Measurements from ENCODE around the gene MYO3B. TPM values are rescaled to one million over a fixed set of nuclear protein-coding genes. Genes with fewer than 3 reads are reported as not detected.

The MYO3B gene
- total and polyA plus RNA-seq, 12 donors = 0.04 to 0.11 (median 0.06) TPM; not detected in 8

GRCh38 chr2:170498619-170499018 is 320.7 kb downstream of the MYO3B start:
- no peaks in the 10 kb centered on the region for H3K36me3 ChIP-seq (replicated peaks in 1 of 2)
- H3K4me1 ChIP-seq (replicated peaks in 1 of 2) = no peaks in the 10 kb centered on the region
- 34 to 41% (median 39%) methylated on average over 5 of the region's 5 CpGs for WGBS, 4 donors
- no peak overlapping the region for H3K27ac ChIP-seq
- no peaks in the 10 kb centered on the region for H3K9me3 ChIP-seq (replicated peaks in 1 of 3)
- TF ChIP-seq POLR2A (IDR thresholded peaks at IDR 0.05) (no peak), CTCF (IDR thresholded peaks at IDR 0.05) (no peak)
- H3K4me3 ChIP-seq = no peak overlapping the region
- intact Hi-C loops (cut with DNase I) = no loop called here
- peaks cover 5% of the 10 kb centered on the region for H3K27me3 ChIP-seq
- DNase-seq = no peak

DNA sequence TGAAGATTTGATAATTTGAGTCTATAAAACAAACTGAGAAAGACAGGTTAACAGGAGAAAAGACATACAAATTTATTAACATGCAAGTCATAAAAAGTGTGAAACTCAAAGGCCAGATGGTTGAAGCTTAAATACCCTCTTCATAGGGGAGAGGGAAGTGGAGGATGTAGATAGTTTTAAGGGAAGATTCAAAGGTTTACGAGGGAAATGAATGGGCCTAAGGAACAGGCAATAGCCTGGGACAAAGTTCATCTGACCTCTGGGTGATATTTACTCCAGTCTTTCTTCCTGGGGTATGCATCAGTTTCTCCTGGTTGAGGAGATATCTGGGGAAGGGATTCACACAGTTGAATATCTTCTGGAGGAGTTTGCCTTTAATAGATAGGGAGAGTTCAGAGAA is 322.2 kb downstream of the MYO3B start:
- no peaks in the 10 kb centered on the region for H3K36me3 ChIP-seq (replicated peaks in 1 of 2)
- no peak overlapping the region for H3K4me3 ChIP-seq
- 83 to 89% (median 87%) methylated on average over 1 of the region's 1 CpG for WGBS, 4 donors
- intact Hi-C loops (cut with DNase I) = no loop called here
- peaks cover 4% of the 10 kb centered on the region for H3K27me3 ChIP-seq
- TF ChIP-seq POLR2A (IDR thresholded peaks at IDR 0.05) (no peak), CTCF (IDR thresholded peaks at IDR 0.05) (no peak)
- no peak for DNase-seq
- no peaks in the 10 kb centered on the region for H3K4me1 ChIP-seq (replicated peaks in 1 of 2)
- H3K9me3 ChIP-seq (replicated peaks in 1 of 3) = no peaks in the 10 kb centered on the region
- no peak overlapping the region for H3K27ac ChIP-seq

- H3K27ac ChIP-seq = no peak overlapping the region
- H3K9me3 ChIP-seq (replicated peaks in 1 of 3) = no peaks in the 10 kb centered on the region
- 63 to 77% (median 71%) methylated on average over 5 of the region's 5 CpGs for WGBS, 4 donors
- no peak for DNase-seq
- intact Hi-C loops (cut with DNase I) = no loop called here
- peaks cover 3% of the 10 kb centered on the region for H3K27me3 ChIP-seq
- TF ChIP-seq POLR2A (IDR thresholded peaks at IDR 0.05) = no peak
- TF ChIP-seq CTCF (IDR thresholded peaks at IDR 0.05) = no peak
- H3K36me3 ChIP-seq (replicated peaks in 1 of 2) = no peaks in the 10 kb centered on the region
- H3K4me1 ChIP-seq (replicated peaks in 1 of 2) = peaks cover 0 to 1% of the 10 kb centered on the region in 2 donors
- H3K4me3 ChIP-seq = no peak overlapping the region
Measured at GRCh38 chr2:170500770-170501169, 322.8 kb downstream of the MYO3B start.

DNA sequence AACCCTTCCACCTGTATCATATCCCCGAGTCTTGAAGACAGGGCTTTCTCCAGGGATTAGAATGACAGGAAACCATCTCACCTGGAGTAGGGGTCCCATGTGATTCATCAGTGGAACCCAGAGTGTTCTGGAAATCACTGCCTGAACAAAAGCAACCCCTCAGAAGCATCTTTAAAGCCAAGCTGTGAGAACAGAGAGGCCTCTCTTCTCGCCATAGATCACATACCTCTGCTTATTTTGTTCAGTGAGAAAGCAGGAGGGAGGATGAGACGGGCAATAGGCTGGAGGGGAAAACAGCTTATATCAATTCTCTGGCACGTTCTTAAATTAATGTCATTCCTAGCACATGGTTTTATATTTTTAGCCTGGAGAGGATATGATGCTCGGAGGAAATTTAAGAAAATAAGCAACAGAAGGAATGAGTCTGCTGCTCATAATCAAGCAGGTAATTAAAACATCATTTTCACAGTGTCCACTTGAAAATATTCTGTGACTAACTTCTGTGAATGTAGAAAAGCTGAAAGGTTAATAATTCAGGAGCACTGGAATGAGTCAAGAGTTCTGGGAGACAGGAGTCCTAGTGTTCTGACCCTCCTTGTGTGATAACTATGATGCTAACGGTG is 323.6 kb downstream of the MYO3B start:
- WGBS, 4 donors = 67 to 75% (median 70%) methylated on average over 6 of the region's 6 CpGs
- Histone ChIP-seq H3K27me3 (no peaks in the 10 kb centered on the region), H3K9me3 (replicated peaks in 1 of 3) (no peaks in the 10 kb centered on the region), H3K4me1 (replicated peaks in 1 of 2) (peaks cover 0 to 5% of the 10 kb centered on the region in 2 donors), H3K27ac (no peak overlapping the region), H3K36me3 (replicated peaks in 1 of 2) (no peaks in the 10 kb centered on the region), H3K4me3 (no peak overlapping the region)
- intact Hi-C loops (cut with DNase I) = no loop called here
- TF ChIP-seq POLR2A (IDR thresholded peaks at IDR 0.05) = no peak
- TF ChIP-seq CTCF (IDR thresholded peaks at IDR 0.05) = no peak
- no peak for DNase-seq
